Activated gamma-delta T cell treated with Interleukin-2 at 50 U/mL for 16 hours (primary cell): ENCODE data around the gene PDE3A.

Source experiments
- DNase-seq: peaks from one replicate; pipeline ENCODE4 v3.0.0-alpha.2; 2020

PDE3A gene

DNA sequence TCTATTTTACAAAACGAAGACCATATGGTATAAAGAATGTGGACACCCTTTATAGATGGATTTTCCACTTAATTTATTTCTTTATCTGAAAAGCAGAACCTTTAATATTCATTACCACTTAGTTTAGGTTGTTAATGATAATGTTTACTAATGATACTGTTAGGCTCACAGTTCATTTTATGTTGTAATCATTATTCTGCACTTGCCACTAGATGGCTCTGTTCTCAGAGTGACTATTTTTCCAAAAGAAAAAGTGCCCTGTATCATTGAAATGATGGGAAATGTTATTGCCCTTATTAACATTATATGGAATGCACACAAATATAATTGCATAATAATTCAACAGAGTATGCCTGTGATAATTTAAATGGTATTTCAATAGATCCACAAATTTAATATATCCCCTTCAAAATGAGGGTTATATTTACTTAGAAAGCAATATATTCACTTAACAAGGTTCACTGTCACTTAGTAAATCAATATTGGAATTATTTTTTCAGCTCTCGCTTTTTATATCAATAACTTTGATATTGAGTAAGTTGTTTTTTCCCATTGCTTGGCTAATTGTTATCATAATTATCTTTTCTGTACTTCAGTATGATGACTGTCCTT lies 95.7 kb downstream of the PDE3A start:
- DNase-seq: no peak

DNA sequence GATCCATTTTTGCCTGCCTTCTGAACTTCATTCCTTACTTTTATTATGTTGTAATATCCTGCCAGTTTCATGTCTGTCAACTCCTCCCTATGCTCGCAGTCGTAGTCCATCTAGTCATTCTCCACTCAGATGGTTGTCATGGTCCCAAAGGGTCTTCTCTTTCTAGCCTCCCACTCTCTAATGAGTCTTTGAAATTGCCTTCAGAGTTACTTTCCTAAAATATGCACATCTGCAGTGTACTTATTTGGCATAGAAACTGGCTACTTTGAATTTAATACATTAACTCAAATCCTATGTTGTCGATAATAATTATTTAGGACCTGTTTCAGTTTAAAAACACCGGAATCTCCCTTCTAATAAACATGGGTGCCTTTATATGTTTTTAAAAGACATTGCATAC lies 101.0 kb downstream of the PDE3A start:
- no peak for DNase-seq

DNA sequence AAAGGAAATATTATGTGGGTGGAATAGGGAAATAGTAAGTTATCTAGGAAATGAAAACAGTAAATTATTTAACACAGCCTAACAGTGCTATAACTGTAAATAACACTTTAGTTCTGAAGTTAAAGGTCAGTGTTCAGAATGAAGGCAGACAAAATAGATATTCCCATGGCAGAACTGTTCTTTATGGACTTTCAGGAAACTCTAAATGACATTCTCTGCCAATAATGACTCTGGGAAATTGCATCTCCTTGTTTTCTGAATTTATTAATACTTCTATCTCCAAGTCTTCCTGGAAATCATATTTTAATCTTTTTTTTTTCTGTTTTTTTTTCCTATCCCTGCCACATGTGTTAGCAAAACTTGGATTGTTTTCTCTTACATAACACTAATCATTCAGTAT lies 101.4 kb downstream of the PDE3A start:
- no peak for DNase-seq

DNA sequence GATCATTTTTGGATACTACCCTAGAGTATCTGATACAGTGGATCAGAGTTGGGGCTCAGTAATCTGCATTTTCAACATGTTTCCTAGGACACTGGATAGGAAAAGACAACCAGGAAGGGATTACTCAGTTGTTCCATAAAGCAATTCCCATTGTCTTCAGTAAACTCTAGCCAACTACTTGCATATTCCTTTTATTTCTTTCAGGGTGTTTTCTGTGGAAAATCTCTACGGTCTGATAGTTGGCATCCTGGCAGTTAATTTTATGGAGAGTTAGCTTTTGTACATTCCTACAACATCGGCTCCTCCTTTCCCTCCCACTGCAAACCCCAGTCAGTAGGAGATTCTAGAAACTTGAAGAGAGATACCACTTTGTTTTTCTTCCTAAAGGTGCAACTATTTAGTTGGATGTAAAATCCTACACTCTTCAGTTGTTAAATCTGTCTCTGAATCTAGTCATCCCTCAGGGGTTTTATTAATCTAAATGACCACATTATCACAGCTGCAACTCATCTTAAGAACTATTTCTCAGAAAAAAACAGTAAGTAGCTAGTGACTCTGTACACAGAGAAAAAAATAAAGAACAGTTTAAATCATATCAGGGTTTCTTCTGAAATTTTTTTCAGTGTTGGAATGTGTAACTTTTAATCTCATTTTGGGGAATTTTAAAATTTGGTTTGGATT lies 103.9 kb downstream of the PDE3A start:
- DNase-seq: no peak

DNA sequence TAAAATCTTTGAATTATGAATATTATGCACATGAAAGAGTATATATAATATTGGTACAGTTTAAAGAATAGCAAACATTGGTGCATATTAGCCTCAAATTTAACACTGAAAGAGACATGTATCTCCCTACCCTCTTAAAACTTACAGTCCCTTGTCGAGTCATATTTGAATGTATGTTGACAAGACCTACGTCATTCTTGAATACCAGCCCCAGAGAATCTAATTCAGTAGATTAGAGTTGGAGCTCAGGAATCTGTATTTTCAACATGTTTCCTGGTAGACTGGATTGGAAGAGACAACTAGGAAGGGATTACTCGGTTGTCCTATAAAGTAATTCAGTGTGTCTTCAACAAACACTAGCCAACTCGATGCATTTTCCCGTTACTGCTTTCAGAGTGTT lies 104.8 kb downstream of the PDE3A start:
- no peak for DNase-seq

DNA sequence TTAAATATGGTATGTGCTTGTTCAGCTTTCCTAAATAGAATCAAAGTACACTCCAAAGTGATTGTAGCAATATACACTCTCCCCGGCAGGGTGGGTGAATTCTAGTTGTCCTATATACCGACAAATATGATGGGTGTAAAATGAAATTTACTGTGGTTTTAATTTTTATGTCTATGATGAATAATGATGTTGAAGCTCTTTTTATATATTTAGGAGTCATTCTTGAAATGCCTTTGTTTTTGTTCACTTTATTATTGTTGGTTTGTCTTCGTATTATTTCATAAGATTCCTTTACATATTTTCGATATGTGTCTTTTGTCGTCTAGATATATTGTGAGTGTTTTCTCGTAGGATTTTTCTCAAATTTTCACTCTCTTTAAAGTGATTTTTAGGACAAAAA lies 105.7 kb downstream of the PDE3A start:
- no peak for DNase-seq

DNA sequence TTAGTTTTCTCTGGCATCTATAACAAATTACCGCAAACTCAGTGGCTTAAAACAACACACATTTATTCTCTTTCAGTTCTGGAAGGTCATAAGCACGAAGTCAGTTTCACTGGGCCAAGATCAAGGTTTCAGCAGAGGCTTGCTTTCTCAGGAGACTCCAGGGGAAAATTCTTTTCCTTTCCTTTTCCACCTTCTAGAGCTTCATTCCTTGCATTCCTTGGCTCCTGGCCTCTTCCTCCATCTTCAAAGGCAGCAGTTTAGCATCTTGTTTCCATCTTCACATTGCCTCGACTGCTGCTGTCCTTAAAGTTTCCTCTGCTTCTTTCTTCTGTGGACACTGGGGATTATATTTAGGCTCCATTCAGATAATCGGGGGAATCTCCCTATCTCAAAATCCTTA lies 106.1 kb downstream of the PDE3A start:
- DNase-seq: no peak

DNA sequence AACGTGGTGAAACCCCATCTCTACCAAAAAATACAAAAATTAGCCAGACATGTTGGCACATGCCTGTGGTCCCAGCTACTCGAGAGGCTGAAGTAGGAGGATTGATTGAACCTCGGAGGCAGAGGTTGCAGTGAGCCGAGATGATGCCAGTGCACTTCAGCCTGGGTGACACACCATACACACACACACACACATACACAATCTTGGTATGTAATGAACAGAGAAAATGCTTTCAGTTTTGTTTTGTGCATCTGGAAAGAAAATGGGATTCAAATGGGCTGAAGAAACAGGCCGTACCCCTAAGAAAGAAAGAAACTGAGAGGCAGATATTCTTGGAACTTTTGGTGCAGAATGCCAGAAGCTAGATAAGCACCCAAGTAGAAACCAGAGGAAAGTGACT lies 107.2 kb downstream of the PDE3A start:
- DNase-seq: no peak

DNA sequence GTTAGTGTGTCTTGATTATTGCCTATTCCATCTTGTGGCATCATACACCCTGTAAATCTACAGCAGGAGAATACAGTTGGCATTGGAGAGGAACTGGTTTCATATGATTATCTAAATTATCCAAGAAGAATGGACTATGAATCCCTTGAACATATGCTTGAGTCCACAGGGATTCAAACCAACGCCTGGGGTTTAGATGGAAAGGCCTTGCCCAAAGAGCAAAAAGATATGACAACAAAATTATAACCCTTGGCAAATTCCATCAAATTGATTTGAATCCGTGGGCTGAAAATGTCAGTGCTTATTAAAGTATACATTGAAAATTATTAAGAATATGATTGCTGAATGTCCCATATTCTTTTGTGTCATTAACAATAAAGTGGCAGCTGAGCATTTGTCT lies 108.2 kb downstream of the PDE3A start:
- DNase-seq: no peak

DNA sequence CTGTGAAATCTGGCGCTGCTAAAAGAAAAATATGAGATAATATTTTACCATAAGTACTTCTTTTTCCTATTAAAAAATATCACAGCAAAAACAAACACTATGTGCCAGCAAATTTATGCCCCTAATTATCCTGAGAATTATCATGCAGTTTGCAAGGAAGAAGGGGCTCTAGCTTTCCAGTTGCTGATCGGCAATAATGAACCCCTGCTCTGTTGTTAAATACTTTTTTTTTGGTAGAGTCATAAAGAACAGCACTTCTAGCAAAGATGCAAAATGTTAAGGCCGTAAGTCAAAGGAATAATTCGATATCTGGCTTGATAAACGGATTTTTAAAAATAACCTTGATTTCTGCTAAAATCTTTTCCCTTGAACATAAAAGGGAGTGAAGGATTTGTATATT lies 108.9 kb downstream of the PDE3A start:
- no peak for DNase-seq

DNA sequence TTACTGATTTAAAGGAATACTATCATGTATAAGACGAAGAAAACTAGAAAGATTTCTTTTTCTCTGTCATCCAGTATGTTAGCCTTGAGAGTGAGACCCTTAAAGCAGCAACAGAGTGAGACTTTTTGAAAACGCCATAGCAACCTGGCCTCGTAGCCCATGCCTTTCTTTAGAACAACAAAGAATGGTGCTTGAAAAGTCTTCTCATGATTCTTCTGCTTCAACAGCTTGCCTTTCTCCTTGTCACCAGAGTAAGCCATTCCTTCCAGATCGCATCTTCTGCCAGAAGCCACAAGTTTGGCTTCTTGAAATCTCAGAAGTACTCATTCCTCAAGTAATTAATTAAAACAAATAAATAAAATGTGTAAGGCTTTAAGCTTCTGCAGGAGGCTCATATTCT lies 109.3 kb downstream of the PDE3A start:
- no peak for DNase-seq

DNA sequence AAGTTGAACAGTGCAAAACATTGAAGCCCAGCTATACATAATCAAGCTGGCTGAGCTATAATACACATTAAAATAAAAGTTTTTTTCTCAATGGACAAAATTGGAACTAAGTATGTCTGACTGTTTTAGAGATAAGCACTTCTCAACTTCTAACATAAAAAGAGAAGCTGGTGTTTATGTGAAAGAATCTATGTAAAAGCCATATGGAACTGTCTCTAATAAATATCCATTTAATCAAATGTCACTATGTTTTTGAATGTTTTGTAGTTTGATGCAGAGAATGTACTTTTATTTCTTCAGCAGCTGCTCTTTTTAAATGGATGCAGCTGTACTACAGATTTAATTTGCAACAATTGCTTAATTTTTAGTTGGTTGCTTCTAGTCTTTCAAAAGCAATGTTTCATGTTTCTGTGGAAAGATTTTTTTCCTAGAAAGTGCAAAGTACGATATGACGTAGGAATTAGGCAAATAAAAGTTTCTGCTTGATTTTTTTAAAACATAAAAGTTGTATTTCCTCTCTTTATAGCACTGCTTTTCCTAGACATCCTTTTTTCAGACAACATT lies 114.2 kb downstream of the PDE3A start:
- DNase-seq: no peak

DNA sequence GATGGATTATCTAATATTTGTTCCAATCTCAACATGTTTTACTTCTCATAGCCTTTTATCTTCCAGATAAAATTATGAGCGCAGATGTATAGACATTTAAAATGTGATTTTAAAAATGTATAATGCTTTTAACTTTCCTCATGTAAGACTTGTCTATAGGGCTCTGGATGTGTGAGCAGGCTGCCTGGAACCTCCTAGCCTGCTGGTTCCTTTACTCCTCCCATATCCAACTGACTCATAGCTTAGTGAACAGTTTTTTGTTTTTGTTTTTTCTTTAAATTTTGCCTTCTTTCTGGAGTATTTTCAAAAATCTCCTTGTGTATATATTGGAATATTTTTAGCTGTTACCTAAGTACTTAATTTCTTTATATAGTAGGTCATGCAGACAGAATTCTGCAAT lies 115.4 kb downstream of the PDE3A start:
- DNase-seq: no peak

DNA sequence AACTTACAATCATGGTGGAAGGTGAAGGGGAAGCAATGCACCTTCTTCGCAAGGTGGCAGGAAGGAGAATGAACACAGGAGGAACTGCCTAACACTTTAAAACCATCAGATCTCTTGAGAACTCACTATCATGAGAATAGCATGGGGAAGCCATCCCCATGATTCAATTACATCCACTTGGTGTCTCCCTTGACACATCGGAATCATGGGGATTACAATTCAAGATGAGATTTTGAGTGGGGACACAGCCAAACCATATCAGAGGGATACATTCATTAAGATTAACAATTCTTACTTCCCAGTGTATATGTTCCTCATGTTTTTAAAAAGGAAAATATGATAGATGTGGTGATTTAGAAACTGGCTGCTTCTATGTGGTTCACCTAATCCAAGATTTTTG lies 117.9 kb downstream of the PDE3A start:
- DNase-seq: no peak

DNA sequence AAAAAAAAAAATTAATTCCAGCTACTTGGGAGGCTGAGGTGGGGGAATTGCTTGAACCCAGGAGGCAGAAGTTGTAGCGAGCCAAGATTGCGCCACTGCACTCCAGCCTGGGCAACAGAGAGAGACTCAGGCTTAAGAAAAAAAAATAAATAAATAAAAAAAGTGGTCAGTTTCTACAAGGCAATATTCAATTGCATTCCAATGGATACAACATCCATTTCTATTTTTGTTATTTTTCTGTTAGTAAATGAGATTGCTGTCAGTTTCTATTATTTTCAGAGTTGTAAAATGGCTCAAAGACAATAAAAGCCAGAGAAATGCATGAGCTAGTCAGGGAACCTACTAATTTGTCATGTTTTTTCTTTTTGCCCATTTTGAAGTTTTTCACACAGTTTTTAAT lies 119.2 kb downstream of the PDE3A start:
- DNase-seq: no peak

DNA sequence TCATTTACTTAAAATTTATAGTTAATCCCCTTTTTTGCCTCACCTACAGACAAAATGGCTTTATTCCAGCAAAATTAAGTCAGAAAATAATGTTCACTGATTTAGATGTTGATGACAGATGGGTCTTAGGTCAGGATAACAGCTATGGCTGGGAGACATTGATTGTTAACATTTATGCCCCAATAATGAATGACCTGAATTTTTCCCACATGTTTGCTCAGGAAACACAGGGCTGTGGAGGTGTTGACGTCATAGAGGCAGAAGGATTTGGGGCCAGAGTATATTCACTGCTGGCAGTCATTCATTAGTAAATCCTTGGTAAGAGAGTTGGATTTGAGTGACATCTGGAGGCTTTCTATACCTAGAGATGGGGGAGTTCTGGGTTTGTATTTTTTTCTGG lies 121.3 kb downstream of the PDE3A start:
- no peak for DNase-seq

DNA sequence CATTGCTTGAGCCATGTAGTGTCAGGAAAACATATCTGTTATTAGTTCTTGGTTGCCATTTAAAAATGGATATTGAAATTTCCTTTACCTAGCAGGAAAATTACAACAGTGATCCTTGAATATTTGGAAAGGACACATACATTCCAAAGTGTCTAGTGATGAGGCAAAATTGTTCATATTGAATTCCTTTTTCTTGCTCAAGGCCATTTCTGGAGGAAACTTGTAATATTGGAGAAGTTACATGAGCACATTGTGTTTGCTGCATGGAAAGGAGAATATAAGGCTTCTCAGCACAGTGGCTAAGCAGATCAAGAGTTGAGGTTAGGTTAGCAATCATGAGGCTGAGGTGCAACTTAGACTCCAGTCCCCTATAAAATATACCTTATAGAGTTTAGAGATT lies 121.9 kb downstream of the PDE3A start:
- DNase-seq: no peak

DNA sequence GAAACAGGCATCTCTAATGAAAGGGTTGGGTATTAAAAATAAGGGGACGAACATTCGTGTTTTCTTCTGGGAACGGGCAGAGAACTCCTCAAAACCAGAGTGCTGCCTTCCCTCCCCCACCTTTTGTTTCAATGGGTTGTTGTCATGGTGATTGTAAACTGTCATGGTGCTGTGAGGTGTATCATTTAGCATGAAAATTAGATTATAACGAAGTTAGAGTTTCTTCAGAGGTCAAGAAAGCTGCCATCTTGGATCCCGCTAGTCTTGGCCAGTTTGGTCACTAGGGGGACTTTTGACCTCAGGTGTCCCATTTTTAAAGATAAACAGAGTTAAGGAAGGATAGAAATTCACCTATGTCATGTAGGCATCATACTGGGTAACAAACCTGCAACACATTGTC lies 123.0 kb downstream of the PDE3A start:
- no peak for DNase-seq

DNA sequence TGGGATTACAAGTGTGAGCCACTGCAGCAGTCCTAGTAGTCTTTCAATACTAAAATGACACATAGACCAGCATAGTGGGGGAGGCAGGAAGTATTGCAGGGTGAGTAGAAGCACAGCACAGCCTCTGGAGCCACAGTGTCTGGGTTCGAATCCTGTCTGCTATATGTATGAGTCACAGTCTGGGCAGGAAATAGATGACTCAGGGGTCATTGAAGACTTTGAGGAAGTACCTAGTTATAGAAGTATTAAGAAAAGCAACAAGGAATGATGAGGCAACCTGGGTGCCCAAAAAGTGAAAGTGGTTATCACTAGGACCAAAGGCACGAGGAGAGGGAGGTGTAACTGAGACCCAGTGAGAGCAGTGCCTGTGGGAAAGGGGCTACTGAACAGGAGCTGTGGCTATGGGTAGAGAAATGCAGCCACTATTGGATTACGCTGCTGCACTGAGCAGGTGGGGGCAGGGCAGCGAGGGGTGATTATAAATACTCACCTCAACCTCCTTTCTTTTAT lies 124.0 kb downstream of the PDE3A start:
- DNase-seq: no peak

DNA sequence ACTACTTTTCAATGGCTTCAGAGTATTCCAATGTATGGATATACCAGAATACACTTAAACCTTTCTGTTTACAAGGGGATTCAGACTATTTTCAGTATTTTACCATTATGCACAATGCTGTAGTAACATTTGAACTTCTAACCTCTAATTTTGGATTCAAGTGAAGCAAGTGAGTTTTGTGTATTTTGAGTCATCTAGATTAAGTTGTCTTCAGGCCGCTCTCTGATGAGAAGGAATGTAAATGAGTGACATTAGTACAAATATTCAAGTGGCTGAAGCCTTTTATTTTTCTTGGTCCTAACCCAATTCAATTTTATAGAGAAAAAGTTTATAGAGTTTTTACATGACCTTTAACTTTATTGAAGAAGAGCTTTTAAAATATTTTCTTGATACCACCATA lies 125.6 kb downstream of the PDE3A start:
- no peak for DNase-seq

DNA sequence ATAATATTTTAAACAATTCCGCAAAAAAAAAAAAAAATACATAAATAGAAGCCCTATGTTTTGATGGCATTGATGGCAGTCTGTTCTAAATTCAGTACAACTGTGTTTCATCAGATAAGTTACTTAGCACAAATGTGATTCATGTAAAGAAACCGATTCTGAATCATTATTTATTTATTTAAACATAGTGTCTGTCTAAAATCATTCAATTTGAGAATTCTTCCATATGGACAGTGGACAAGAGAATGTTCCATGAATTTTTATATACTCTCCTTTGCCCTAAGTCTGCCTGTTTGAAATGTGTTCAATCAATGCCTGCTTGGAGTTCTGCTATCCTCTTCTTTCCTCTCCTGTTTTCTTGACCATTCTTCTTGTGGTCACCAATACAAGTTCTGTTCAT lies 126.5 kb downstream of the PDE3A start:
- no peak for DNase-seq

DNA sequence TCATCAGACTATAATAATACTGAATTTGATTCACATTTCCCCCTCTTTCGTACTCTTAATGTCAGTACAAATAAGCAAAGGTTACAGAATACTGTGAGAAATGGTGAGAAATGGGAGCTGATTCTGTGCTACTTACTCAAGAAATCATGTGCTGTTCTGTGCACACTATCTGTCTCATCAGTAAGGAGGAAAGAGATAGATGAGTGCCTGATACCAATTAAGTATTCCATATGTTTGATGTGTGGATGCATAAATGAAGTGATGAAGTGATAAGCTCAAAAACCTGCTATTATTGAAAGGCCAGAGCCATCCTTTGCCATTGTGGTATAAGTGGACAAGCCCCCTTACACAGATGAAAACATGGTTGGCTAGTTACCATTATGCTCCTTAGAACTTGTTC lies 127.7 kb downstream of the PDE3A start:
- no peak for DNase-seq

DNA sequence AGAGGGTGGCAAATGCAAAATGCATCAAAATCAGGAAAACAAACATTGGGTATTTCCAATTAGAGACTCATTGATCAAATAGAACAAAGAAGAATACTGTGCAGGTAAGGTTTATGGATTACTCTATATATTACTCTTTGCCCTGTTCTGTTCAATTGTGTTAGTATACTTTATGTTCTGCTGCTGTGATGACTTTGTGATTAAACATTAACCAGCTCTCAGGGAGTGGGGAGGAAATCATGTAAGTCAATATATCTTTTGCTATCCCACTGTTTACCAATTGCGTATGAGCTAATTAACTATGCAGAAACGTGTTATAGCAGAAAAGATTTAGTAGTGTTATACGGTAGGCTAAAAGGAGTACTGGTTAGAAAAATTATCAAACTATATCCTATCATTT lies 129.4 kb downstream of the PDE3A start:
- DNase-seq: no peak

DNA sequence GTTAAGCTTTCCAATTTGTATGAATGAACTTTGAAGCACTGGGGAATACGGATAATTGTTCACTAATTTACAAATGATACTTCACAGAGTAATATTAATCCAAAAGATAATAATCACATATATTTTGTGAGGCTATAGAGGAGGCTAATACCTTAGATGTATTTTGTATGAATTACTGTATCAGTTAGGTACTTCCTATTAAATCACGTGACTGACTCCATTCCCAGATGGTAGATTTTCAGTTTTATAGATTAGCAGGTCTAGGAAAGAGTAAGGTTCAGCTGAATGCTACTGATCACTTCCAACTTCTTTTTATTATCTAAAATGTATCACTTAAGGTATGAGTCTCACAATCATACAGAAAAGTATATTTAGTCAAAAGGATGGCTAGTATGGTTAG lies 133.6 kb downstream of the PDE3A start:
- DNase-seq: no peak

DNA sequence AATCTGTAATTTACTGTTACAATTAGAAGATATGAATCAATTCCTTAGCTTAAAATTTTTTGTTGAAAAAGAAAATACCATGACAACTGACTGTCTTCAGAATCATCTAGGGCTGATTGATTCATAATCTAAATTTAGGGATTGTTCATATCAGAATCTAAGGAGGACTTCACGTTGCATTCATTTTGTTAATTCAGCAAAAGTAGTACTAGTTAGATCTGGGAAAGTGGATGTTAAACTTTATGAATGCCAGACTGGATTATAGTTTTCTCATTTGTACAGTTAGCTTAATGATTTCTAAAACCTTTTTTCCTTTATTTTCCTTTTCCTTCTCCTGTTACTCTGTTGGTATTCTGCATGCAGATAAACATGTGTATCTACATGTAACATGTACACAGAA lies 135.5 kb downstream of the PDE3A start:
- no peak for DNase-seq
